SK-N-SH (cell line): ENCODE measurements around the gene MECP2. TPM values are rescaled to one million over a fixed set of nuclear protein-coding genes. Genes with fewer than 3 reads are reported as not detected.

Source experiments
- CTCF ChIA-PET: fragments of 300-600, 350-600 bp; formaldehyde crosslinking; extraction: SDS; loops from one replicate; lab custom pipeline; 2021; lab: Yijun Ruan, JAX
- POLR2A ChIA-PET: fragments of 350-600 bp; sonication (Branson Sonifier 250); formaldehyde crosslinking; extraction: SDS; loops from one replicate; lab custom pipeline; 2020; ENCODE audit warnings: antibody characterized with exemption, inconsistent platforms; lab: Yijun Ruan, JAX
- DNase-seq: peaks from one replicate; pipeline ENCODE4 v3.0.0; 2012
- H2AFZ ChIP-seq: fragments of 200-600 bp; sonication (generic); 2 replicates; pipeline ENCODE4 v1.8.1; 2016; ENCODE audit warnings: antibody characterized with exemption, mild to moderate bottlenecking, low read depth
- H3F3A ChIP-seq: fragments of 200-600 bp; sonication (generic); replicated peaks from 2 replicates; pipeline ENCODE3; 2016; ENCODE audit warnings: antibody characterized with exemption, mild to moderate bottlenecking; ENCODE audit not compliant: insufficient read depth
- H3K27ac ChIP-seq, 2 experiments: fragments of 200-500 bp in 1 of 2; fragments of 200-600 bp in 1 of 2; sonication (Bioruptor generic) in 1 of 2; sonication (generic), shearing (Covaris generic) in 1 of 2; 2 replicates each; pipeline versions ENCODE4 v1.5.1 to v1.6.1; 2014 to 2016; ENCODE audit warnings: low read depth in 2 of 2, inconsistent platforms in 1 of 2, low read length in 1 of 2, mild to moderate bottlenecking in 1 of 2, mixed read lengths in 1 of 2
- H3K27me3 ChIP-seq: fragments of 200-600 bp; sonication (generic), shearing (Covaris generic); 2 replicates; pipeline ENCODE4 v1.6.1; 2016; ENCODE audit warnings: mixed run types; ENCODE audit not compliant: insufficient read depth
- H3K36me3 ChIP-seq, 2 experiments: fragments of 200-500 bp in 1 of 2; fragments of 200-600 bp in 1 of 2; sonication (Bioruptor generic) in 1 of 2; sonication (generic) in 1 of 2; replicated peaks in 1 of 2; 2 replicates each; pipeline versions ENCODE3 to v1.5.1; 2014 to 2016; ENCODE audit warnings: low read length in 1 of 2, mild to moderate bottlenecking in 1 of 2; ENCODE audit not compliant: insufficient read depth in 2 of 2, control insufficient read depth in 1 of 2
- H3K4me1 ChIP-seq, 2 experiments: fragments of 200-500 bp in 1 of 2; fragments of 200-600 bp in 1 of 2; sonication (Bioruptor generic) in 1 of 2; sonication (generic), shearing (Covaris generic) in 1 of 2; 2 replicates each; pipeline versions ENCODE4 v1.5.1 to v1.6.1; 2014 to 2016; ENCODE audit warnings: low read depth in 1 of 2, low read length in 1 of 2, mixed run types in 1 of 2; ENCODE audit not compliant: insufficient read depth in 2 of 2, control insufficient read depth in 1 of 2
- H3K4me2 ChIP-seq: fragments of 200-600 bp; sonication (generic), shearing (Covaris generic); 2 replicates; pipeline ENCODE4 v1.6.1; 2017; ENCODE audit warnings: mixed run types
- H3K4me3 ChIP-seq, 2 experiments: fragments of 200-500 bp in 1 of 2; fragments of 200-600 bp in 1 of 2; sonication (Bioruptor generic) in 1 of 2; sonication (generic), shearing (Covaris generic) in 1 of 2; 2 replicates each; pipeline versions ENCODE4 v1.5.1 to v1.8.1; 2014 to 2016; ENCODE audit warnings: low read depth in 2 of 2, inconsistent platforms in 1 of 2, low read length in 1 of 2, mild to moderate bottlenecking in 1 of 2, mixed read lengths in 1 of 2, moderate library complexity in 1 of 2
- H3K79me2 ChIP-seq: fragments of 200-600 bp; sonication (generic); 2 replicates; pipeline ENCODE4 v1.8.1; 2017; ENCODE audit warnings: mild to moderate bottlenecking; ENCODE audit not compliant: insufficient read depth
- H3K9ac ChIP-seq: fragments of 200-600 bp; sonication (generic); 2 replicates; pipeline ENCODE4 v1.6.1; 2017; ENCODE audit warnings: mixed run types
- H3K9me2 ChIP-seq: fragments of 200-600 bp; sonication (generic); 2 replicates; pipeline ENCODE4 v1.6.1; 2017; ENCODE audit warnings: mixed run types
- H3K9me3 ChIP-seq: fragments of 200-600 bp; sonication (generic); 2 replicates; pipeline ENCODE4 v1.6.1; 2017; ENCODE audit warnings: mixed run types, mild to moderate bottlenecking, moderate library complexity
- H4K20me1 ChIP-seq: fragments of 200-600 bp; sonication (generic); 2 replicates; pipeline ENCODE4 v1.6.1; 2017; ENCODE audit warnings: mild to moderate bottlenecking, mixed run types; ENCODE audit not compliant: insufficient read depth
- CHD2 ChIP-seq: fragments of 150-350 bp; IDR thresholded peaks from 2 replicates; pipeline ENCODE4 v1.6.1; 2018; ENCODE audit warnings: low read length; ENCODE audit not compliant: partially characterized antibody
- CTCF ChIP-seq: fragments of 200-600 bp; sonication (generic); IDR thresholded peaks from 2 replicates; pipeline ENCODE4 v1.6.1; 2017; ENCODE audit warnings: antibody characterized with exemption, mild to moderate bottlenecking, moderate library complexity
- ELF1 ChIP-seq: IDR thresholded peaks from 2 replicates; pipeline ENCODE4 v1.4.0; 2012
- EP300 ChIP-seq, 2 experiments: IDR thresholded peaks; 2 replicates each; pipeline versions ENCODE4 v1.4.0 to v1.6.1; 2012; ENCODE audit warnings: borderline replicate concordance in 1 of 2, low read depth in 1 of 2, low read length in 1 of 2
- FOXJ3 ChIP-seq: sonication (generic); formaldehyde crosslinking; IDR thresholded peaks from 2 replicates; pipeline ENCODE4 v1.5.1; 2020; ENCODE audit warnings: mild to moderate bottlenecking, missing genetic modification reagents
- JUND ChIP-seq: IDR thresholded peaks from 2 replicates; pipeline ENCODE4 v1.4.0; 2012
- MXI1 ChIP-seq: IDR thresholded peaks from 2 replicates; pipeline ENCODE4 v1.6.1; 2012; ENCODE audit warnings: mild to moderate bottlenecking, low read depth, low read length, improper control_type of control experiment
- POLR2AphosphoS5 ChIP-seq: IDR thresholded peaks from 2 replicates; pipeline ENCODE4 v1.6.1; 2012; ENCODE audit warnings: low read depth, low read length
- RAD21 ChIP-seq: IDR thresholded peaks from 2 replicates; pipeline ENCODE4 v1.6.1; 2012; ENCODE audit warnings: mild to moderate bottlenecking, low read length
- RCOR1 ChIP-seq: fragments of 150-350 bp; IDR thresholded peaks from 2 replicates; pipeline ENCODE4 v1.6.1; 2017; ENCODE audit warnings: antibody characterized with exemption, low read length
- RXRA ChIP-seq: IDR thresholded peaks from 2 replicates; pipeline ENCODE4 v1.4.0; 2012; ENCODE audit warnings: low read depth, mild to moderate bottlenecking, borderline replicate concordance
- SIN3A ChIP-seq: IDR thresholded peaks from 2 replicates; pipeline ENCODE4 v1.6.1; 2012; ENCODE audit warnings: low read depth, mild to moderate bottlenecking, low read length, moderate library complexity, borderline replicate concordance
- SMC3 ChIP-seq: IDR thresholded peaks from 2 replicates; pipeline ENCODE4 v1.6.1; 2012; ENCODE audit warnings: low read depth, low read length, improper control_type of control experiment
- TAF1 ChIP-seq: IDR thresholded peaks from 2 replicates; pipeline ENCODE4 v1.6.1; 2012; ENCODE audit warnings: low read depth, mild to moderate bottlenecking, low read length, moderate library complexity, borderline replicate concordance
- YY1 ChIP-seq: IDR thresholded peaks from 2 replicates; pipeline ENCODE4 v1.4.0; 2012; ENCODE audit warnings: low read depth, mild to moderate bottlenecking
- WGBS: methylation state at CpG from one replicate; pipeline ENCODE4 v1.1.6; 2017; ENCODE audit warnings: low lambda C conversion rate; 5-methylcytosine and 5-hydroxymethylcytosine counted together
- polyA plus RNA-seq, 3 experiments: library from polyadenylated mRNA; depleted of rRNA; stranded (reverse); fragments of >200 nt; gene quantifications; 2 replicates each; pipeline ENCODE4 v1.2.3, GENCODE V29; 2012
- TF ChIP-seq, protein P1 (sequence below): IDR thresholded peaks from 2 replicates; pipeline ENCODE4; 2012

MECP2 gene
- polyA plus RNA-seq, 1 of the 3 experiments (the other 2 are of a cell fraction): 8.2 TPM

- Histone ChIP-seq H4K20me1 (peaks cover 3% of the 10 kb centered on the region; the same call in 1 of the 2 replicates), H3F3A (no peaks in the 10 kb centered on the region), H3K4me3 (no peak overlapping the region), H3K9me2 (no peaks in the 10 kb centered on the region), H3K9me3 (no peaks in the 10 kb centered on the region), H3K9ac (no peak overlapping the region), H3K36me3 (no peaks in the 10 kb centered on the region), H3K27ac (no peak overlapping the region), H2AFZ (no peak overlapping the region), H3K79me2 (no peaks in the 10 kb centered on the region), H3K4me2 (no peak overlapping the region), H3K4me1 (no peaks in the 10 kb centered on the region)
- POLR2A ChIA-PET: interaction anchor here (0.7 kb wide), 1 partner anchor 52 kb away, joined by 4 read pairs; no protein-coding TSS in a partner anchor
- CTCF ChIA-PET: interaction anchor here (1.3 kb wide), 1 partner anchor 21 kb away, joined by 3 read pairs; no protein-coding TSS in a partner anchor
- 70% methylated on average over 8 of the region's 8 CpGs for WGBS
- TF ChIP-seq JUND: no peak
- TF ChIP-seq, all 33 proteins: peak for 0
- no peak for DNase-seq
- peaks cover 6% of the 10 kb centered on the region for H3K27me3 ChIP-seq
These were observed 105.3 kb downstream of the MECP2 start for GRCh38 chrX:153992180-153992579.

DNA sequence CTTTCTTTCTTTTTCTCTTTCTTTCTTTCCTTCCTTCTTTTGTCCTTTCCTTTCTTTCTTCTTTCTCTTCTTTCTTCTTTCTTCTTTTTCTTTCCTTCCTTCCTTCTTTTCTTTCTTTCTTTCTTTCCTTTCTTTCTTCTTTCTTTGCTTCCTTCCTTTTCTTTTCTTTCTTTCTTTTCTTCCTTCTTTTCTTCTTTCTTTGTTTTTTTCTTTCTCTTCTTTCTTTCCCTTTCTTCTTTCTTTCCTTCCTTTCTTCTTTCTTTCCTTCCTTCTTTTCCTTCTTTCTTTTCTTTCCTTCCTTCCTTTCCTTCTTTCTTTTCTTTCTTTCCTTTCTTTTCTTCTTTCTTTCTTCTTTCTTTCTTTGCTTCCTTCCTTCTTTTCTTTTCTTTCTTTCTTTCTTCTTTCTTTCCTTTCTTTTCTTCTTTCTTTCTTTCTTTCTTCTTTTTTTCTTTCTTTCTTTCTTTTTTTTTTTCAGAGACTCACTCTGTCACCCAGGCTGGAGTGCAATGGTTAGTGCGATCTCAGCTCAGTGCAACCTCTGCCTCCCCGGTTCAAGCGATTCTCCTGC, 106.4 kb downstream of the MECP2 start:
- H4K20me1 ChIP-seq: peaks cover 3% of the 10 kb centered on the region; the same call in 1 of the 2 replicates
- WGBS: 99% methylated on average over 3 of the region's 3 CpGs
- H3K27me3 ChIP-seq: peaks cover 11% of the 10 kb centered on the region
- TF ChIP-seq RCOR1: no peak
- no peak for TF ChIP-seq CTCF
- TF ChIP-seq FOXJ3 (CRISPR knock-in tag): no peak
- no peak for TF ChIP-seq EP300 (IDR thresholded peaks at IDR 0.05; ENCODE audit: borderline replicate concordance in 1 of 2, low read depth in 1 of 2, low read length in 1 of 2)
- TF ChIP-seq RAD21: no peak
- TF ChIP-seq POLR2AphosphoS5: no peak
- no peak for TF ChIP-seq YY1
- no peak for TF ChIP-seq SIN3A
- no peak for TF ChIP-seq TAF1
- no peak for TF ChIP-seq RXRA
- TF ChIP-seq CHD2: no peak
- TF ChIP-seq SMC3: no peak
- no peak for TF ChIP-seq MXI1
- TF ChIP-seq ELF1: no peak
- TF ChIP-seq, protein P1, sequence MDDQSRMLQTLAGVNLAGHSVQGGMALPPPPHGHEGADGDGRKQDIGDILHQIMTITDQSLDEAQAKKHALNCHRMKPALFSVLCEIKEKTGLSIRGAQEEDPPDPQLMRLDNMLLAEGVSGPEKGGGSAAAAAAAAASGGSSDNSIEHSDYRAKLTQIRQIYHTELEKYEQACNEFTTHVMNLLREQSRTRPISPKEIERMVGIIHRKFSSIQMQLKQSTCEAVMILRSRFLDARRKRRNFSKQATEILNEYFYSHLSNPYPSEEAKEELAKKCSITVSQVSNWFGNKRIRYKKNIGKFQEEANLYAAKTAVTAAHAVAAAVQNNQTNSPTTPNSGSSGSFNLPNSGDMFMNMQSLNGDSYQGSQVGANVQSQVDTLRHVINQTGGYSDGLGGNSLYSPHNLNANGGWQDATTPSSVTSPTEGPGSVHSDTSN: no peak
- H3K9me3 ChIP-seq: no peaks in the 10 kb centered on the region
- POLR2A ChIA-PET: no interaction called here
- no peaks in the 10 kb centered on the region for H3K79me2 ChIP-seq
- no peak overlapping the region for H3K4me3 ChIP-seq
- no peak overlapping the region for H3K9ac ChIP-seq
- H3K4me1 ChIP-seq: no peaks in the 10 kb centered on the region
- no peak overlapping the region for H2AFZ ChIP-seq
- H3K36me3 ChIP-seq: no peaks in the 10 kb centered on the region
- H3K27ac ChIP-seq: no peak overlapping the region
- CTCF ChIA-PET: no interaction called here
- no peak for DNase-seq
- no peak overlapping the region for H3K4me2 ChIP-seq
- H3K9me2 ChIP-seq: no peaks in the 10 kb centered on the region
- H3F3A ChIP-seq: no peaks in the 10 kb centered on the region
